D341Med (cell line): ENCODE measurements around the gene TP53TG3F.
"Not testable (repeated sequence)": the region's sequence is repeated elsewhere in the genome, so short reads cannot be mapped to it uniquely, and the experiment has no call there.

Source experiments
- DNase-seq: peaks from one replicate; pipeline ENCODE4 v3.0.0; 2012; ENCODE audit warnings: low spot score

TP53TG3F gene, protein sequence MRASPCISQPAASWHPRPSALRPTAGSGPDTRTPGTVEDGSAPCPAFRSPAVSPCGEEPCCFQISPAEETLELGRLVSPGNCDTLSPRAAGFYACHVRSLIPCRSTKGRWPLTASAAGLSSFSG

GRCh38 chr16:33459312-33459711 is at the start of gene TP53TG3F:
Gene TP53TG3F (plus strand): TSS chr16:33459612. CDS start chr16:33459680, 68 bp downstream.
- DNase-seq: not testable (repeated sequence)

DNA sequence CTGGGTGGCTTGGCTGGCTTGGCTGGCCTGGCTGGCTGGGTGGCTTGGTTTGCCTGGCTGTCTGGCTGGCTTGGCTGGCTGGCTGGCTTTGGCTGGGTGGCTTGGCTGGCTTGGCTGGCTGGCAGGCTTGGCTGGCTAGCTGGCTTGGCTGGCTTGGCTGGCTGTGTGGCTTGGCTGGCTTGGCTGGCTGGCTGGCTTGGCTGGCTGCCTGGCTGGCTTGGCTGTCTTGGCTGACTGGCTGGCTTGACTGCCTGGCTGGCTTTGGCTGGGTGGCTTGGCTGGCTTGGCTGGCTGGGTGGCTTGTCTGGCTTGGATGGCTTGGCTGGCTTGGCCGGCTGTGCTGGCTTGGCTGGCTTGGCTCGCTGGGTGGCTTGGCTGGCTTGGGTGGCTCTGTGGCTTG is 32.2 kb downstream of the TP53TG3F start:
- DNase-seq: not testable (repeated sequence)

GRCh38 chr16:33507231-33507630 is 47.8 kb downstream of the TP53TG3F start:
- DNase-seq: not testable (repeated sequence)

GRCh38 chr16:33509070-33509469 is 49.7 kb downstream of the TP53TG3F start:
- not testable (repeated sequence) for DNase-seq

GRCh38 chr16:33509906-33510305 is 50.5 kb downstream of the TP53TG3F start:
- not testable (repeated sequence) for DNase-seq
